SIG-M5 (cell line): Measurements from ENCODE around the gene CA12.

Source experiments
- DNase-seq: peaks from one replicate; lab custom pipeline; 2025; lab: John Stamatoyannopoulos, UW

The CA12 gene

GRCh38 chr15:63374686-63375520 lies 6.7 kb downstream of the CA12 start:
- DNase-seq = no peak

GRCh38 chr15:63373866-63374548 lies 7.6 kb downstream of the CA12 start:
- DNase-seq = no peak

- DNase-seq = no peak
Measured at GRCh38 chr15:63373330-63373729, 8.3 kb downstream of the CA12 start.

- DNase-seq = no peak
Measured at GRCh38 chr15:63372753-63373152, 8.9 kb downstream of the CA12 start.

GRCh38 chr15:63372018-63372705 lies 9.5 kb downstream of the CA12 start:
- DNase-seq = peak; percentile 10

- DNase-seq = no peak
Measured at GRCh38 chr15:63371297-63371918, 10.2 kb downstream of the CA12 start.

- no peak for DNase-seq
Measured at GRCh38 chr15:63370764-63371163, 10.9 kb downstream of the CA12 start.

GRCh38 chr15:63369781-63370180 lies 11.9 kb downstream of the CA12 start:
- DNase-seq = no peak

- DNase-seq = no peak
Measured at GRCh38 chr15:63369296-63369695, 12.3 kb downstream of the CA12 start.

- no peak for DNase-seq
Measured at GRCh38 chr15:63368503-63368902, 13.1 kb downstream of the CA12 start.

GRCh38 chr15:63367900-63368299 lies 13.7 kb downstream of the CA12 start:
- no peak for DNase-seq

GRCh38 chr15:63367390-63367789 lies 14.3 kb downstream of the CA12 start:
- DNase-seq = no peak

- DNase-seq = no peak
Measured at GRCh38 chr15:63366451-63366850, 15.2 kb downstream of the CA12 start.

GRCh38 chr15:63365273-63365680 lies 16.4 kb downstream of the CA12 start:
- no peak for DNase-seq

- DNase-seq = no peak
Measured at GRCh38 chr15:63364399-63365272, 17.0 kb downstream of the CA12 start.

- DNase-seq = no peak
Measured at GRCh38 chr15:63363292-63363691, 18.4 kb downstream of the CA12 start.

- no peak for DNase-seq
Measured at GRCh38 chr15:63362885-63363284, 18.8 kb downstream of the CA12 start.

- no peak for DNase-seq
Measured at GRCh38 chr15:63362196-63362595, 19.4 kb downstream of the CA12 start.

GRCh38 chr15:63360170-63360569 lies 21.5 kb downstream of the CA12 start:
- DNase-seq = no peak

GRCh38 chr15:63358241-63359029 lies 23.2 kb downstream of the CA12 start:
- DNase-seq = no peak

GRCh38 chr15:63357731-63358130 lies 23.9 kb downstream of the CA12 start:
- DNase-seq = no peak
